ENCODE data around the gene CCND2.

The CCND2 gene

GRCh38 chr12:4293299-4293965 lies 19.9 kb downstream of the CCND2 start:
- no peak for DNase-seq

DNA sequence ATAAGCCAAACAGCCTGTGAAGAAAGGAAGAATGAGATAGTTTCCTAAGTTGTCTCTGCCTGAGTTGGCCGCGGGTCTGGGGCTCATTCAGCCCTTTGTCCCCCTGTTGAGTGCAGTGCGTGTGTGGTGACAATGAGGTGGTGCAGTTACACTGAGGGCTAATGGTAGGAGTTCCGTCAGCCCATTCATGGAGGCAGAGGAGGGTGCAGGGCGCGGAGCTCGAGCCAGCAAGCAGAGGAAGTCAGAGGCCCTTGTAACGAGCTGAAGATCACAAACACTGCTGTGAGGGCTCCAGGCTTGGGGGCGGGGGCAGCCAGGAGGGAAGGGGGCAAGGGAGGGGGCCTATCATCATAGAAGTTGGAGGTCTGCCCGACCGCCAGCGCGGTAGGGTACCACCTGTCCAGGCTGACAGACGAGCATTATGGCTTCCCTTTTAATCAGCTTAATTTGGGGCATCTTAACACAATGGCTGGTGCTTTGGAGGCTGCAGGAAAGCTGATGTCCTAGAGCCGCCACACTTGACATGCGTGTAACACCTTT lies 20.5 kb downstream of the CCND2 start:
- peak; percentile 58 for DNase-seq

GRCh38 chr12:4296751-4297150 lies 23.2 kb downstream of the CCND2 start:
- no peak for DNase-seq

- no peak for DNase-seq
These were observed 24.1 kb downstream of the CCND2 start for GRCh38 chr12:4297617-4298016.

GRCh38 chr12:4300883-4301282 lies 27.3 kb downstream of the CCND2 start:
- DNase-seq, result no peak

GRCh38 chr12:4301932-4302501 lies 28.5 kb downstream of the CCND2 start:
- DNase-seq, result no peak

DNA sequence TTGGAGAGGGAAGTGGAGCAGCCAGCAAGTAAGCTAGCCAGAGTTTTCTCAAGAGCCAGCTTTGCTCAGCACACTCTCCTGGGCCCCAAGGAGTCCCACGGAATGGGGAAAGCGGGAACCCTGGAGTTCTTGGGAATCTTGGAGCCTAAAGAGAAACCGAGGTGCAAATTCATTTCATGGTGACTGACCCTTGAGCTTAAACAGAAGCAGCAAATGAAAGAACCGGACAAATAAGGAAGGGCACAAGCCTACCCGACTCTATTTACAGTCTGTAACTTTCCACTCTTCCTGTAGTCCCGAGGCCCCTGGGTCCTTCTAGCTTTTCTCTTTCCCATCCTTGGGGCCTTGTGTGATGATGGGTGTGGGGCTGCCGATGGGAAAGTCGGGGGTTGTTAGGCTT lies 29.3 kb downstream of the CCND2 start:
- no peak for DNase-seq

- DNase-seq, result no peak
These were observed 30.2 kb downstream of the CCND2 start for GRCh38 chr12:4303750-4304149.

- peak; percentile 94 for DNase-seq
These were observed 34.2 kb downstream of the CCND2 start for GRCh38 chr12:4307593-4308333.

DNA sequence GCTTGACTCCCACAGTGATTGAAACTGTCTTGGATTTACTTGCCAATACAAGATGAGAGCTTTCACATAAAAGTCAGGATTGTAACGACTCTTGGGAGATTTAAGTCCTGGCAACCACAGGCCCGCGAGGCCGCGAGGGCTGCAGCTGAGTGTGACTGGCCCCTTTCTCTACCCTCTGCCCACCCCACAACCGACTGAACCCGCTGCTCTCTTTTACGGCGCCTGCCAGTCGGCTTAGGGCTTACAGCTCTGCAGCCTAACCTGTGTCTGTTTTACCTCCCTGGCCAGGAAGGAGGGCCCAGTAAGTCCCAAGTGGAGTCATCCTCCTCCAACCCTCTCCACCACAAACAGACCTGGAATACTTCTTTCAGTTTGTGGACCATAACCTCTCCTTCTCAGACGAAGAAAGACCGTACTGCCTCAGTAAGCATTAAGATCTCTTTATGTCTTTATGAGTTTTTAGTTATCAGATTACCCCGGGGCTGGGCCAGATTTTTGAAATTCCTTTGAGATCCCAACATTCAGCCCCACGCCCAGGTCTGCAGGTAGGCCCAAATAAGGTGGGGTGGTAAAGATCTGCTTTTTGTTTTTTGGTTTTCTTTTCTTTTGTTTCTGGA lies 34.9 kb downstream of the CCND2 start:
- DNase-seq, result no peak

- DNase-seq, result peak; percentile 71
These were observed 38.2 kb downstream of the CCND2 start for GRCh38 chr12:4311776-4312175.

DNA sequence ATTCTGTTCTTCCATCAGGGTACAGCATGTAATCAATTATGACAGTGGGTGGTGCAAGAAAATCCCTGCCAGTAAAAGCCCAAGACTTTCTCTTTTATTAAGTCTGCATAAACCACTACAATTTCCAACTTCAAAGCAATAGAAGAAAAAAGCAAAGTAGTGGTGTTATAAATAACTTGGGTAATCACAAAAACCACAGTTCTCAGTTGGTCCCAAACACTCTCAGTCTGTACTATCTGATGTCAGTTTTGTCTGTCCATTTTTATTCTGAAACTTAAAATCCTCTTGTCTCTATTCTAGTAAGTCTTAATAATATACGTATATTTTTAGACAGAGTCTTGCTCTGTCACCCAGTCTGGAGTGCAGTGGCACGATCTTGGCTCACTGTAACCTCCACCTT lies 38.7 kb downstream of the CCND2 start:
- no peak for DNase-seq

DNA sequence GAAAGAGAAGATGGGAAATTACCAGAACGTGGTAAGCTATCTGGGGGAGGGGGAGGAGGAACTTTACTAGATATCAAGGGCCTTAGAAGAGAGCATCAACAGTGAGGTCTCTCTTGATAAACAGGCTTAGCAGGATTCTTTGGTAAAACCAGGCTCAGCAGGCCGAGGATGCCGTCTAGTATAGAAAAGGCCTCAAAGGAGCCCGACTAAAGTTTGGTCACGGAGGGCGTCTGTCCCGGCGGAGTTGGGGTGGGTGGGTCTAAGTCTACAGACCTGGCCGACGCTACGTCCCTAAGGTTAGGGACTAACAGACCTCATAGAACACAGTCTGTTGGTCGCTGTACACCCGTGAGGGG lies 46.9 kb downstream of the CCND2 start:
- DNase-seq, result no peak

DNA sequence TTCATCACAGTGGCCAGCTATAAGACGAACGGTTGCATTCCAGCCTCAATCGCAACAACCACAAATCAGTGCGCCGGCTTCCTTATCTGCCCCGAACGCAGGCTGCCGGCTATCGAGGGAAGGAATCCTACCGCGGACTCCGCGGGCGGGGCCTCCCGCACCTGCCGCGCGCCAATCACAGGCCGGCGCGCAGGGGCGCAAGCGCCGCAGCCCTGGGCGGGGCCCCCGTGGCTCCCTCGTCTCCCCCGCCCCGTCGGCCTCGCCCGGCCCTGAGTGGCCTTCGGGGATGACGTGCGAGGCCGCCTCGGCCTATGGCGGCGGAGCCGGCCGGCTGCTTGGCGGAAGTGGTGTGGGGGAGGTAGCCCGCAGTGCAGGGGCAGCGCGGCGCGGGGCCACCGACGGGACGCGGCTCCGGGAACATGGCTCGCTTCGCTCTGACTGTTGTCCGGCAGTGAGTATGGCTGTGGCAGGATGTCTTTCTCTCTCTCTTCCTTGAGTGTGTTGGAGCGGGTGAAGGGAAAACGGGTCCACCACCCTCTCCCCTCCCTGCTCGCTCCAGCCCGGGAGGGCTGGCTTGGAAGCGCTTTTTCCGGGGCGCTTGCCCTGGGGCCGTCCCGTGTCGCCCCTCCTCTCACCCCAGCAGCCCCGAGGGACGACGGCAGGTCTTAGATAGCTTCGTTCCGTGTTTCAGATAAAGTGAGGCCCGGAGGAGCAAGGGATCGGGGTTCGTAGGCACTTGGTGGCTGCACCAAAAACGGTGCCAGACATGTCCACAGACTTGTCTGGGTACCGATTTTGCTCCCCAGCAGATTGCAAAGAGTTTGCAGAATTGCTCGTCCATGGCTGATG lies 47.5 kb downstream of the CCND2 start, which contains the start of gene TIGAR:
Gene TIGAR (plus strand): TSS at position 361 of the 849 bp plus-strand sequence. CDS start 59 bp downstream, at position 420.
- DNase-seq, result peak; percentile 97

DNA sequence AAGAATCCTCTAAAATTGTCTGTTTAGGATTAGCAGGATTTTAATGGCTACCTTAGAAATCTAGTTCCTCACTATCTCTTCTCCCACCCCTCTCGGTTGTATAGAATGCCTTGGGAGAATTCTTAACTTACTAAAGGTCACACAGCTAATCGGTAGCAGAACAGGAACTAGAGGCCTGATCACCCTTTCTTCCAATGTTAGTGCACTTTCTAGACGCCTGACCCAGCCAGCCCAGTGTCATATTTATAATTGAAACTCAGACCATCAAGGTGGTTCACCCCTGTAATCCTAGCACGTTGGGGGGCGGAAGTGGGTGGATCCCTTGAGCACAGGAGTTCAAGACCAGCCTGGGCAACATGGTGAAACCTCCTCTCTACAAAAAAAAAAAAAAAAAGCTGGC lies 49.2 kb downstream of the CCND2 start:
- no peak for DNase-seq
